HepG2 (cell line): Measurements from ENCODE around the gene LDHAL6B. TPM values are rescaled to one million over a fixed set of nuclear protein-coding genes. Genes with fewer than 3 reads are reported as not detected.
A peak's percentile ranks its signal among the peaks of the same experiment; 100 is the strongest.

ENCODE experiments used
- ATAC-seq: fragments of 200-7000 bp; cut with Tn5 transposase; 3 replicates; pipeline ENCODE4 v1.9.1; 2020; ENCODE audit warnings: mild to moderate bottlenecking, moderate library complexity
- BruUV-seq: library from RNA; stranded (reverse); fragments of 400-500 nt; replicated peaks from 2 replicates; lab custom pipeline; 2021; lab: Mats Ljungman, UMichigan
- CTCF ChIA-PET: fragments of 300-600 bp; formaldehyde crosslinking; extraction: SDS; loops from one replicate; lab custom pipeline; 2021; ENCODE audit warnings: low total read pairs, inconsistent platforms, low intra/inter-chr PET ratio; lab: Yijun Ruan, JAX
- POLR2A ChIA-PET: fragments of 350-600 bp; sonication (Branson Sonifier 250); formaldehyde crosslinking; loops from one replicate; lab custom pipeline; 2020; ENCODE audit warnings: antibody characterized with exemption, inconsistent platforms; lab: Yijun Ruan, JAX
- DNase-seq: peaks from one replicate; pipeline ENCODE4 v3.0.0-alpha.2; 2015; ENCODE audit warnings: low spot score
- FAIRE-seq: peaks from 3 replicates; lab custom pipeline; 2011; peaks lifted over from hg19 to GRCh38; lab: Jason Lieb, UNC
- H2AFZ ChIP-seq: one replicate; pipeline ENCODE4 v1.6.1; 2011; ENCODE audit warnings: low read length, inconsistent platforms
- H3K27ac ChIP-seq: fragments of 300-600 bp; 3 replicates; pipeline ENCODE4 v1.8.0; 2011; ENCODE audit warnings: mixed run types, mild to moderate bottlenecking, mixed read lengths, low read length, inconsistent platforms; ENCODE audit not compliant: insufficient read depth; ENCODE audit errors: extremely low read length
- H3K27me3 ChIP-seq, 2 experiments: fragments of 200-600 bp in 1 of 2; 2 replicates in 1 of 2; 3 replicates in 1 of 2; pipeline versions ENCODE4 v1.6.0 to v1.8.0; 2011; ENCODE audit warnings: low read length in 2 of 2, mild to moderate bottlenecking in 2 of 2, moderate library complexity in 2 of 2, inconsistent platforms in 1 of 2; ENCODE audit not compliant: insufficient read depth in 2 of 2, control insufficient read depth in 1 of 2
- H3K36me3 ChIP-seq, 2 experiments: fragments of 200-600 bp in 1 of 2; replicated peaks in 1 of 2; 2 replicates in 1 of 2; 3 replicates in 1 of 2; pipeline versions ENCODE4 v1.5.1 to v1.8.0; 2011; ENCODE audit warnings: low read length in 2 of 2, inconsistent platforms in 1 of 2; ENCODE audit not compliant: insufficient read depth in 2 of 2, control insufficient read depth in 1 of 2
- H3K4me1 ChIP-seq: 2 replicates; pipeline ENCODE4 v1.5.1; 2012; ENCODE audit warnings: low read length, inconsistent platforms; ENCODE audit not compliant: insufficient read depth
- H3K4me2 ChIP-seq: 2 replicates; pipeline ENCODE4 v1.6.0; 2011; ENCODE audit warnings: low read depth, low read length, inconsistent platforms
- H3K4me3 ChIP-seq, 3 experiments: fragments of 200-600 bp in 1 of 3; sonication (generic), shearing (Covaris generic) in 1 of 3; replicated peaks in 1 of 3; 2 replicates each; pipeline ENCODE4 v1.5.1; 2011 to 2016; ENCODE audit warnings: low read length in 3 of 3, inconsistent platforms in 2 of 3, low read depth in 2 of 3, mild to moderate bottlenecking in 2 of 3, control low read depth in 1 of 3, mixed read lengths in 1 of 3; ENCODE audit not compliant: insufficient read depth in 1 of 3
- H3K79me2 ChIP-seq: one replicate; pipeline ENCODE4 v1.6.1; 2011; ENCODE audit warnings: low read length, inconsistent platforms; ENCODE audit not compliant: insufficient read depth
- H3K9ac ChIP-seq: 2 replicates; pipeline ENCODE4 v1.6.0; 2011; ENCODE audit warnings: mild to moderate bottlenecking, low read depth, low read length, inconsistent platforms; ENCODE audit not compliant: insufficient read depth
- H3K9me3 ChIP-seq: 2 replicates; pipeline ENCODE4 v1.5.1; 2012; ENCODE audit warnings: mild to moderate bottlenecking, low read length
- H4K20me1 ChIP-seq: 2 replicates; pipeline ENCODE4 v1.6.0; 2011; ENCODE audit warnings: inconsistent platforms, mild to moderate bottlenecking, low read length, moderate library complexity; ENCODE audit not compliant: insufficient read depth
- MLXIP ChIP-seq: sonication (generic); formaldehyde crosslinking; IDR thresholded peaks from 2 replicates; pipeline ENCODE4 v1.9.0; 2021; ENCODE audit warnings: missing genetic modification reagents, borderline replicate concordance
- MNT ChIP-seq: fragments of 450-650 bp; IDR thresholded peaks from 2 replicates; pipeline ENCODE4 v1.6.1; 2016
- PITX1 ChIP-seq: sonication (generic); formaldehyde crosslinking; IDR thresholded peaks from 2 replicates; pipeline ENCODE4 v1.5.1; 2020; ENCODE audit warnings: mild to moderate bottlenecking, missing genetic modification reagents
- RFX3 ChIP-seq: IDR thresholded peaks from 2 replicates; pipeline ENCODE4 v1.6.1; 2016; ENCODE audit warnings: missing biosample characterization, missing genetic modification reagents
- SAP130 ChIP-seq: IDR thresholded peaks from 2 replicates; pipeline ENCODE4 v1.6.1; 2016; ENCODE audit warnings: low read depth
- ZBTB38 ChIP-seq: sonication (generic); formaldehyde crosslinking; IDR thresholded peaks from 2 replicates; pipeline ENCODE4 v1.5.1; 2020; ENCODE audit warnings: mild to moderate bottlenecking, missing genetic modification reagents
- ZNF687 ChIP-seq: sonication (generic); formaldehyde crosslinking; IDR thresholded peaks from 2 replicates; pipeline ENCODE4 v1.5.1; 2020; ENCODE audit warnings: mild to moderate bottlenecking, missing genetic modification reagents, moderate library complexity
- WGBS: methylation state at CpG from one replicate; pipeline ENCODE4 v1.1.6; 2017; ENCODE audit warnings: low lambda C conversion rate; 5-methylcytosine and 5-hydroxymethylcytosine counted together
- in situ Hi-C: cut with HindIII; loops from 2 replicates; pipeline ENCODE4 v1.10.0; 2017; ENCODE audit warnings: low pct_unique_long_range_greater_than_20kb; ENCODE audit not compliant: extremely low pct_ligation_motif_present
- intact Hi-C: fragments of 100-400 bp; cut with micrococcal nuclease; formaldehyde crosslinking; loops from one replicate; pipeline ENCODE4 v1.10.0; 2022; ENCODE audit not compliant: unreplicated experiment
- polyA plus RNA-seq, 8 experiments: library from polyadenylated mRNA; depleted of rRNA in 3 of 8; stranded (reverse) in 7 of 8; unstranded in 1 of 8; fragments of >200 nt; fragmentation: Illumina TruSeq in 4 of 8; extraction: Trizol in 4 of 8; gene quantifications; 2 replicates each; pipeline versions ENCODE4 v1.2.1 to v1.2.3, GENCODE V29; 2011 to 2016; ENCODE audit warnings: low read depth in 4 of 8, missing spikeins in 1 of 8, mixed read lengths in 1 of 8; ENCODE audit not compliant: insufficient read depth in 1 of 8
- total RNA-seq, 5 experiments: library from RNA; depleted of rRNA; stranded (reverse); fragments of >200 nt; fragmentation: Illumina TruSeq; extraction: Trizol; gene quantifications; 2 replicates each; pipeline ENCODE4 v1.2.3, GENCODE V29; 2016; ENCODE audit warnings: low read depth in 1 of 5

LDHAL6B gene
- total and polyA plus RNA-seq, 2 of the 13 experiments (the other 11 are each of a cell fraction or from before 2014, with no cell fraction given): not detected

GRCh38 chr15:59170295-59171066 is 36.2 kb upstream of the LDHAL6B start:
- no TSS peak for BruUV-seq
- H3K9me3 ChIP-seq: no peaks in the 10 kb centered on the region
- no peak overlapping the region for H2AFZ ChIP-seq
- H3K4me3 ChIP-seq: no peak overlapping the region
- H3K27ac ChIP-seq: peak overlapping the region; percentile 4
- H3K36me3 ChIP-seq: peaks cover 6 to 9% of the 10 kb centered on the region in 2 experiments; a peak in 3 of 5 replicates
- H3K4me2 ChIP-seq: no peak overlapping the region
- DNase-seq (peak; percentile 16), FAIRE-seq (no peak), ATAC-seq (peak; percentile 56)
- 91% methylated on average over 11 of the region's 12 CpGs for WGBS
- POLR2A ChIA-PET: interaction anchor here (0.7 kb wide), 1 partner anchor 183 kb away, joined by 3 read pairs; no protein-coding TSS in a partner anchor
- intact Hi-C loops (no loop called here), in situ Hi-C loops (no loop called here)
- TF ChIP-seq MNT (no peak), PITX1 (CRISPR knock-in tag) (0 out of 2 replicates have a peak, but pooled peaks have one; percentile 18), ZBTB38 (peak; percentile 46; the same call in 1 of the 2 replicates), RFX3 (CRISPR knock-in tag) (0 out of 2 replicates have a peak, but pooled peaks have one; percentile 31), MLXIP (CRISPR knock-in tag) (no peak), ZNF687 (peak; percentile 77), SAP130 (CRISPR knock-in tag) (0 out of 2 replicates have a peak, but pooled peaks have one; percentile 18)
- CTCF ChIA-PET: no interaction called here
- H3K79me2 ChIP-seq: no peaks in the 10 kb centered on the region
- H3K9ac ChIP-seq: no peak overlapping the region
- H3K27me3 ChIP-seq: no peaks in the 10 kb centered on the region
- no peaks in the 10 kb centered on the region for H4K20me1 ChIP-seq
- peaks cover 47% of the 10 kb centered on the region for H3K4me1 ChIP-seq
